Upper lobe of right lung (tissue), 1 donor: Measurements from ENCODE around the gene SLC35B3. TPM values are rescaled to one million over a fixed set of nuclear protein-coding genes. Genes with fewer than 3 reads are reported as not detected.
"Not testable (repeated sequence)": the region's sequence is repeated elsewhere in the genome, so short reads cannot be mapped to it uniquely, and the experiment has no call there.

Source experiments
- ATAC-seq: fragments of 200-7000 bp; cut with Tn5 transposase; one replicate; pipeline ENCODE4 v1.9.1; 2020; ENCODE audit warnings: mild to moderate bottlenecking, moderate library complexity
- DNase-seq: peaks from one replicate; pipeline ENCODE4 v3.0.0-alpha.2; 2020
- H3K27ac ChIP-seq: fragments of 200-600 bp; one replicate; pipeline ENCODE4 v1.8.0; 2022
- H3K27me3 ChIP-seq: fragments of 200-600 bp; one replicate; pipeline ENCODE4 v1.8.0; 2022; ENCODE audit warnings: mild to moderate bottlenecking
- H3K36me3 ChIP-seq: fragments of 200-600 bp; one replicate; pipeline ENCODE4 v1.8.0; 2022
- H3K4me1 ChIP-seq: fragments of 200-600 bp; one replicate; pipeline ENCODE4 v1.8.0; 2022
- H3K4me3 ChIP-seq: fragments of 200-600 bp; one replicate; pipeline ENCODE4 v1.8.0; 2022; ENCODE audit warnings: mild to moderate bottlenecking
- H3K9me3 ChIP-seq: fragments of 200-600 bp; one replicate; pipeline ENCODE4 v1.8.0; 2022
- intact Hi-C: fragments of 100-400 bp; cut with DNase I; formaldehyde crosslinking; loops from one replicate; pipeline ENCODE4 v1.11.0; 2022
- total RNA-seq: library from RNA; stranded (reverse); fragmentation: NEBNext Ultra II Directional; extraction: Animal tissue kit (Norgen Biotek cat#: 25700); gene quantifications from one replicate; pipeline ENCODE4 v1.2.1, GENCODE V29; 2021
- TF ChIP-seq, protein P1 (sequence below): fragments of 200-600 bp; IDR thresholded peaks from one replicate; pipeline ENCODE4 v1.8.0; 2022; ENCODE audit warnings: antibody characterized with exemption
- donor health status: DM: no; HTN: yes; CAD: no; lungs with severe emphysema.

The SLC35B3 gene
- total RNA-seq, 1 donor from 2014 or later = 16.9 TPM

DNA sequence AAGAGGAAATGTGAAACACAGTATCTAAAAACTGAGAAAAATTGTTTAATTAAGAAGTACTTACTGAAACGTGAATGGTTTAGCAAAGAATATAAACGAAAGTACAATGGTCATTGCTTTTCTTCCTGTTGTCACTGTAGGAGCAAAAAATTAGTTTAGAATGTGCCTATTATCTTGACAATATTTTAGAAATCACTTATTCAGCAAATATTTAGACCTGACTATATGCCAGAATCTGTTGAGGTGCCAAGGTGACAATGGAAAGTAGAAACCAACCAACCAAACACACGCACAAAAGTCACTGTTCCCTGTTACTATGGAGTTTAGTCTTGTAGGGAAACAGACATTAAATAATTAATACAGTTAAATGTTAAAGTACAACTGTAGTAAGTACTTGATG lies 20.5 kb downstream of the SLC35B3 start:
- DNase-seq = no peak
- ATAC-seq = no peak
- Histone ChIP-seq H3K36me3 (peaks cover 86% of the 10 kb centered on the region), H3K9me3 (no peaks in the 10 kb centered on the region), H3K27me3 (no peaks in the 10 kb centered on the region), H3K4me3 (no peak overlapping the region), H3K27ac (no peak overlapping the region), H3K4me1 (no peaks in the 10 kb centered on the region)
- intact Hi-C loops = no loop called here
- TF ChIP-seq, protein P1, sequence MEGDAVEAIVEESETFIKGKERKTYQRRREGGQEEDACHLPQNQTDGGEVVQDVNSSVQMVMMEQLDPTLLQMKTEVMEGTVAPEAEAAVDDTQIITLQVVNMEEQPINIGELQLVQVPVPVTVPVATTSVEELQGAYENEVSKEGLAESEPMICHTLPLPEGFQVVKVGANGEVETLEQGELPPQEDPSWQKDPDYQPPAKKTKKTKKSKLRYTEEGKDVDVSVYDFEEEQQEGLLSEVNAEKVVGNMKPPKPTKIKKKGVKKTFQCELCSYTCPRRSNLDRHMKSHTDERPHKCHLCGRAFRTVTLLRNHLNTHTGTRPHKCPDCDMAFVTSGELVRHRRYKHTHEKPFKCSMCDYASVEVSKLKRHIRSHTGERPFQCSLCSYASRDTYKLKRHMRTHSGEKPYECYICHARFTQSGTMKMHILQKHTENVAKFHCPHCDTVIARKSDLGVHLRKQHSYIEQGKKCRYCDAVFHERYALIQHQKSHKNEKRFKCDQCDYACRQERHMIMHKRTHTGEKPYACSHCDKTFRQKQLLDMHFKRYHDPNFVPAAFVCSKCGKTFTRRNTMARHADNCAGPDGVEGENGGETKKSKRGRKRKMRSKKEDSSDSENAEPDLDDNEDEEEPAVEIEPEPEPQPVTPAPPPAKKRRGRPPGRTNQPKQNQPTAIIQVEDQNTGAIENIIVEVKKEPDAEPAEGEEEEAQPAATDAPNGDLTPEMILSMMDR = no peak

- H3K4me3 ChIP-seq, H3K4me1 ChIP-seq, H3K27me3 ChIP-seq, H3K27ac ChIP-seq, H3K9me3 ChIP-seq, ATAC-seq, intact Hi-C loops, DNase-seq: not testable (repeated sequence)
- H3K36me3 ChIP-seq = peaks cover 11% of the 10 kb centered on the region
Observed at GRCh38 chr6:8405946-8406345, 29.4 kb downstream of the SLC35B3 start.

GRCh38 chr6:8402546-8402945 lies 32.8 kb downstream of the SLC35B3 start:
- Histone ChIP-seq H3K4me3 (no peak overlapping the region), H3K36me3 (no peaks in the 10 kb centered on the region), H3K4me1 (no peaks in the 10 kb centered on the region), H3K9me3 (no peaks in the 10 kb centered on the region), H3K27me3 (no peaks in the 10 kb centered on the region), H3K27ac (no peak overlapping the region)
- intact Hi-C loops = no loop called here
- TF ChIP-seq, protein P1 = no peak
- DNase-seq = no peak
- no peak for ATAC-seq

DNA sequence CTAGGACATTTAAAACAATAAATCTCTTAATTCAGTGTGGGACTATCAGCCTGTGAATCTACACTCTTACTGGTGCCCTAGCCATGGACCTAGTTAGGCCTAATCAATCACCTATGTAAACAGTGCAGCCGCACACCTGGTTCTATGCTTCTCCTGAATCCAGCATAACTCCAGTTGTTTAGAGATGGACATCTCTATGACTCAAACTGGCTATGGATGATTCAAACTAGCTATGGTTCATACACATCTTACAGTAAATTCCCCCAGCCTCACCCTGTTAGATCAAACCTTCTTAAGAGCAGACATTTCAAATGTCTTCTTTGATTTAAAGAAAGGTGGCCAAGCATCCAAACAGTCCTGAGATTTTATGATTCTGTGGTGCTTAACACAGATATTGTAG lies 34.7 kb downstream of the SLC35B3 start:
- ATAC-seq = no peak
- Histone ChIP-seq H3K4me1 (no peaks in the 10 kb centered on the region), H3K27me3 (no peaks in the 10 kb centered on the region), H3K27ac (no peak overlapping the region), H3K36me3 (no peaks in the 10 kb centered on the region), H3K4me3 (no peak overlapping the region), H3K9me3 (no peaks in the 10 kb centered on the region)
- TF ChIP-seq, protein P1 = no peak
- intact Hi-C loops = no loop called here
- no peak for DNase-seq

DNA sequence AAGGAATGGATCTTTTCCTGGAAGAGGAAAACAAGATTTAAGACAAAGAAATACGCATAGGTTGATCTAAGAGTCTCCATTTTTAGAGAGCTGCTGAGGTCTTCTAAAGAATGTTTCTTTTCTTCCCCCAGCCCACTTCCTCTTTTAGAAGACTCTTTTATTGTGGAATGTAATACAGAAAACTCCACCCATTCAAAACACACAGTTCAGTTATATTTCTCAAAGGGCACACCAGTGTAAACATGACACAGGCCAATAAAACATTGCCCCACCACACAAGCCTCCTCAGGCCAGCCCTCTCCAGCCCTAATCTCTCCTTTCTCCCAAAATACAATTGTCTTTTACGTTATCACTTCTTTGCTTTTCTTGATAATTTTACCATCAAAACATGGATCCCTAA lies 42.8 kb downstream of the SLC35B3 start:
- Histone ChIP-seq H3K36me3 (no peaks in the 10 kb centered on the region), H3K9me3 (no peaks in the 10 kb centered on the region), H3K4me1 (no peaks in the 10 kb centered on the region), H3K27me3 (no peaks in the 10 kb centered on the region), H3K4me3 (no peak overlapping the region), H3K27ac (no peak overlapping the region)
- intact Hi-C loops = no loop called here
- DNase-seq = no peak
- TF ChIP-seq, protein P1 = no peak
- no peak for ATAC-seq

GRCh38 chr6:8391934-8392333 lies 43.4 kb downstream of the SLC35B3 start:
- Histone ChIP-seq H3K4me1 (no peaks in the 10 kb centered on the region), H3K4me3 (no peak overlapping the region), H3K36me3 (no peaks in the 10 kb centered on the region), H3K27ac (no peak overlapping the region), H3K27me3 (no peaks in the 10 kb centered on the region), H3K9me3 (no peaks in the 10 kb centered on the region)
- intact Hi-C loops = no loop called here
- no peak for DNase-seq
- TF ChIP-seq, protein P1 = no peak
- ATAC-seq = no peak
